Nephron progenitor cell (in vitro differentiated cells): ENCODE results near the gene TRIM45.
"Not testable (repeated sequence)": the region's sequence is repeated elsewhere in the genome, so short reads cannot be mapped to it uniquely, and the experiment has no call there.

Experiments used
- DNase-seq: peaks from one replicate; pipeline ENCODE4 v3.0.0; 2021
- H3K27ac Mint-ChIP-seq: 2 replicates; pipeline ENCODE4 v1.8.0; 2021; ENCODE audit warnings: mild to moderate bottlenecking, moderate library complexity, mixed read lengths
- H3K27me3 Mint-ChIP-seq: 2 replicates; pipeline ENCODE4 v1.8.0; 2021; ENCODE audit warnings: mild to moderate bottlenecking, low read depth, mixed read lengths; ENCODE audit not compliant: poor library complexity
- H3K36me3 Mint-ChIP-seq: 2 replicates; pipeline ENCODE4 v1.8.0; 2021; ENCODE audit warnings: low read depth, mixed read lengths
- H3K4me1 Mint-ChIP-seq: 2 replicates; pipeline ENCODE4 v1.8.0; 2021; ENCODE audit warnings: mixed read lengths
- H3K4me3 Mint-ChIP-seq: 2 replicates; pipeline ENCODE4 v1.8.0; 2021; ENCODE audit warnings: mild to moderate bottlenecking, moderate library complexity, mixed read lengths
- H3K9me3 Mint-ChIP-seq: 2 replicates; pipeline ENCODE4 v1.8.0; 2021; ENCODE audit warnings: mild to moderate bottlenecking, moderate library complexity, mixed read lengths
- TF ChIP-seq, protein P1 (sequence below): fragments of 200-600 bp; sonication (generic); IDR thresholded peaks from 2 replicates; pipeline ENCODE4 v1.5.0; 2021; ENCODE audit warnings: antibody characterized with exemption

The TRIM45 gene

GRCh38 chr1:117104986-117105385, 16.6 kb downstream of the TRIM45 start:
- H3K4me3 Mint-ChIP-seq: no peak overlapping the region
- TF ChIP-seq, protein P1, sequence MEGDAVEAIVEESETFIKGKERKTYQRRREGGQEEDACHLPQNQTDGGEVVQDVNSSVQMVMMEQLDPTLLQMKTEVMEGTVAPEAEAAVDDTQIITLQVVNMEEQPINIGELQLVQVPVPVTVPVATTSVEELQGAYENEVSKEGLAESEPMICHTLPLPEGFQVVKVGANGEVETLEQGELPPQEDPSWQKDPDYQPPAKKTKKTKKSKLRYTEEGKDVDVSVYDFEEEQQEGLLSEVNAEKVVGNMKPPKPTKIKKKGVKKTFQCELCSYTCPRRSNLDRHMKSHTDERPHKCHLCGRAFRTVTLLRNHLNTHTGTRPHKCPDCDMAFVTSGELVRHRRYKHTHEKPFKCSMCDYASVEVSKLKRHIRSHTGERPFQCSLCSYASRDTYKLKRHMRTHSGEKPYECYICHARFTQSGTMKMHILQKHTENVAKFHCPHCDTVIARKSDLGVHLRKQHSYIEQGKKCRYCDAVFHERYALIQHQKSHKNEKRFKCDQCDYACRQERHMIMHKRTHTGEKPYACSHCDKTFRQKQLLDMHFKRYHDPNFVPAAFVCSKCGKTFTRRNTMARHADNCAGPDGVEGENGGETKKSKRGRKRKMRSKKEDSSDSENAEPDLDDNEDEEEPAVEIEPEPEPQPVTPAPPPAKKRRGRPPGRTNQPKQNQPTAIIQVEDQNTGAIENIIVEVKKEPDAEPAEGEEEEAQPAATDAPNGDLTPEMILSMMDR: no peak
- peaks cover 87% of the 10 kb centered on the region for H3K36me3 Mint-ChIP-seq

GRCh38 chr1:117101858-117102257, 19.7 kb downstream of the TRIM45 start:
- H3K27me3 Mint-ChIP-seq, DNase-seq, H3K9me3 Mint-ChIP-seq, H3K4me1 Mint-ChIP-seq, H3K27ac Mint-ChIP-seq, H3K4me3 Mint-ChIP-seq: not testable (repeated sequence)
- peaks cover 81% of the 10 kb centered on the region for H3K36me3 Mint-ChIP-seq

More at GRCh38 chr1:117104986-117105385, 16.6 kb downstream of the TRIM45 start:
- DNase-seq: no peak
- no peak overlapping the region for H3K27ac Mint-ChIP-seq
- no peaks in the 10 kb centered on the region for H3K9me3 Mint-ChIP-seq
- peaks cover 2% of the 10 kb centered on the region for H3K27me3 Mint-ChIP-seq
- H3K4me1 Mint-ChIP-seq: no peaks in the 10 kb centered on the region

- no peaks in the 10 kb centered on the region for H3K9me3 Mint-ChIP-seq
- TF ChIP-seq, protein P1: no peak
- DNase-seq: no peak
- H3K27me3 Mint-ChIP-seq: peaks cover 1% of the 10 kb centered on the region
- no peak overlapping the region for H3K4me3 Mint-ChIP-seq
- peaks cover 10% of the 10 kb centered on the region for H3K4me1 Mint-ChIP-seq
- peaks cover 80% of the 10 kb centered on the region for H3K36me3 Mint-ChIP-seq
- H3K27ac Mint-ChIP-seq: no peak overlapping the region
Observed at GRCh38 chr1:117101334-117101733, 20.2 kb downstream of the TRIM45 start.

DNA sequence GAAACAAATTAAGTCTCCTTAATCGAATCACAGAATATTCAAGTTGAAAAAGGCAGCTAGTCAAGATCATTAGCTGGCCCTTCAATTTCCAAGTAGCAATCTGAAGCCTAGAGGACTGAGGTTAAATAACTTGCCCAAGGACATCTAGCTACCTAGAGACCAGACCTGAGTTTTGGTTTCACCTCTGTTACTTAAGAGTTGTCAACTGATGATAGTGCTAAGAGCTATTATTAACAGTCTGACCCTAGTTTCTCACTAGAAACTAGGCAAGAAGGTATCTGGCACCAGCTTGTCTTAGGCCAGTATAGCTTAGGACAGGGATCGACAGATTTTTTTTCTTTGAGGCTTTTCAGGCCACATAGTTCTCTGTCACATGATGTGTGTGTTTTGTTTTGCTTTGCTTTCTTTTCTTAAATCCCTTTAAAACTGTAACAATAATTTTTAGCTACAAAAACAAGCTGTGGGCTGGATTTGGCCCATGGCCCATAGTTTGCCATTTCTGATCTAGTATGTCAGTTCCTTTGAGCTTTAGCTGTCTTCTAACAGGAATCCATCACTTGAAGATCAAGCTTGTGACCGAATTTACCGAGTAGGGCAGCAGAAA, 23.2 kb downstream of the TRIM45 start:
- TF ChIP-seq, protein P1: no peak
- Mint-ChIP-seq H3K4me3 (no peak overlapping the region), H3K36me3 (peaks cover 69% of the 10 kb centered on the region), H3K27me3 (no peaks in the 10 kb centered on the region), H3K27ac (no peak overlapping the region), H3K9me3 (no peaks in the 10 kb centered on the region), H3K4me1 (peaks cover 33% of the 10 kb centered on the region)
- no peak for DNase-seq

DNA sequence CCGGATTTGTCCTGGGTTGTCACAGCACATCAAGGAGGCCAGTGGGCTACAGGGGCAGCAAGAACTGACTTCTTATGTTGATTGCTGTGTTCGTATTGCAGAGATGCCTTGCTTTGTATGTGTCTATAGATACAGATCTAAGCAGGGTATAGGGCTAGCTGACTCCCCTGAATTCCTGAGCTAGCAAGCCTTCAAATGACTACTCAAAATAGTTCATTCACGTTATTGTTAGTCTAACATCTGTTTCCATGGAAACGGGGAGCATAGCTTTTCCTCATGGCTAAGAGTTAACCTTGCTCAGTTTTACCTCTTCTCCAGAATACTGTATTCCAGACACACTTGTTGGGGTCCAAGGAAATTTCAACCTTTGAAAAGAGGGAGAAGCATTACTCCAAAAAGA, 24.1 kb downstream of the TRIM45 start:
- H3K4me1 Mint-ChIP-seq: peaks cover 42% of the 10 kb centered on the region
- no peak for DNase-seq
- no peaks in the 10 kb centered on the region for H3K27me3 Mint-ChIP-seq
- H3K27ac Mint-ChIP-seq: peak overlapping the region; percentile 61
- TF ChIP-seq, protein P1: no peak
- no peak overlapping the region for H3K4me3 Mint-ChIP-seq
- H3K9me3 Mint-ChIP-seq: no peaks in the 10 kb centered on the region
- peaks cover 61% of the 10 kb centered on the region for H3K36me3 Mint-ChIP-seq

DNA sequence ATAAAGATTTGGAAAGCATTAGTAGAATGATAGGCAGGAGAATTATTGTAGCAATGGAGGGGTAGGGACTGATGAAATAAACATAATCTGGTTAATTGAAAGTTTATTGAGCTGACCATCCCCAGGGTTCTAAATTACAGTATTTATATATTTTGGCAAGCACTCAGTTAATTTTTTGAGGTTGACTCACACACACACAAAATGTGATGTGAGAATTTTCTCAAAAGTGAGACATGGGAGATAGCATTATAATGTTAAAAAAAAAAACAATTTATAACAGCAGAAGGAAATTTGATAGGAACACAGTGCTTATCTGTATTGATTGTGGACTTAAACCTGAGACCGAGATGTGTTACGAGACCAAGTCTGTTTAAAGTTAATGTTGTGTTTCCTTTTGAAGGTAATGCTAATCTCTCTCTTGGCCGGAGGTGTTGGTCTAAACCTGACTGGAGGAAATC, 24.6 kb downstream of the TRIM45 start:
- no peak for DNase-seq
- TF ChIP-seq, protein P1: no peak
- Mint-ChIP-seq H3K27me3 (no peaks in the 10 kb centered on the region), H3K36me3 (peaks cover 57% of the 10 kb centered on the region), H3K4me3 (no peak overlapping the region), H3K4me1 (peaks cover 47% of the 10 kb centered on the region), H3K27ac (peak overlapping the region; percentile 61), H3K9me3 (no peaks in the 10 kb centered on the region)
